SU-DHL-6 (cell line): Measurements from ENCODE around the gene ARHGAP21.

ENCODE experiments used
- EZH2phosphoT487 ChIP-seq: fragments of 200-600 bp; sonication (generic), shearing (Covaris generic); conservative IDR thresholded peaks from 2 replicates; pipeline ENCODE4 v1.6.1; 2018; ENCODE audit warnings: mild to moderate bottlenecking, antibody characterized with exemption, low read length, moderate library complexity, mixed read lengths
- TF ChIP-seq, protein P1 (sequence below): fragments of 200-600 bp; sonication (generic); IDR thresholded peaks from one replicate; pipeline ENCODE4 v1.5.1; 2017; ENCODE audit warnings: antibody characterized with exemption, mild to moderate bottlenecking, low read length, moderate library complexity; ENCODE audit not compliant: insufficient read depth, poor library complexity, severe bottlenecking

DNA sequence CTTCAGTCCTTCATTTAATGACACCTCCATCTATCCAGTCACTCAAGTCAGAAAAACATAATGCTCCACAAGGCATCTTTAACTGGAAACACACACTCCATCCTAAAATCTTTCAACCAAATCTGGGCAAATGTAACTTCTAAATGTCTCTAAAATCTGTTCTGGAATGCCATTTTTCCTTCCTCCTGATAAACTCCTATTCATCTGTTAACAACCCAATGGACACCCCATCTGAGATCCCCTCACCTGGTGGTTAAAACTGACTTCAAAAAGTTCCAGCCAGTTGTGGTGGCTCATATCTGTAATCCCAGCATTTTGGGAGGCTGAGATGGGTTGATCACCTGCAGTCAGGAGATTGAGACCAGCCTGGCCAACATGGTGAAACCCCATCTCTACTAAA, 78.7 kb downstream of the ARHGAP21 start:
- TF ChIP-seq, protein P1, sequence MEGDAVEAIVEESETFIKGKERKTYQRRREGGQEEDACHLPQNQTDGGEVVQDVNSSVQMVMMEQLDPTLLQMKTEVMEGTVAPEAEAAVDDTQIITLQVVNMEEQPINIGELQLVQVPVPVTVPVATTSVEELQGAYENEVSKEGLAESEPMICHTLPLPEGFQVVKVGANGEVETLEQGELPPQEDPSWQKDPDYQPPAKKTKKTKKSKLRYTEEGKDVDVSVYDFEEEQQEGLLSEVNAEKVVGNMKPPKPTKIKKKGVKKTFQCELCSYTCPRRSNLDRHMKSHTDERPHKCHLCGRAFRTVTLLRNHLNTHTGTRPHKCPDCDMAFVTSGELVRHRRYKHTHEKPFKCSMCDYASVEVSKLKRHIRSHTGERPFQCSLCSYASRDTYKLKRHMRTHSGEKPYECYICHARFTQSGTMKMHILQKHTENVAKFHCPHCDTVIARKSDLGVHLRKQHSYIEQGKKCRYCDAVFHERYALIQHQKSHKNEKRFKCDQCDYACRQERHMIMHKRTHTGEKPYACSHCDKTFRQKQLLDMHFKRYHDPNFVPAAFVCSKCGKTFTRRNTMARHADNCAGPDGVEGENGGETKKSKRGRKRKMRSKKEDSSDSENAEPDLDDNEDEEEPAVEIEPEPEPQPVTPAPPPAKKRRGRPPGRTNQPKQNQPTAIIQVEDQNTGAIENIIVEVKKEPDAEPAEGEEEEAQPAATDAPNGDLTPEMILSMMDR = no peak
- TF ChIP-seq EZH2phosphoT487 = no peak
